ENCODE data around the gene YBX1.
A peak's percentile ranks its signal among the peaks of the same experiment; 100 is the strongest.
"Not testable (repeated sequence)": the region's sequence is repeated elsewhere in the genome, so short reads cannot be mapped to it uniquely, and the experiment has no call there.

The YBX1 gene

GRCh38 chr1:42681741-42682483 is at the start of gene YBX1:
TSS of gene YBX1 (plus strand) at chr1:42682418. CDS start at chr1:42682566, 148 bp downstream.
- peak; percentile 98 for DNase-seq

GRCh38 chr1:42639116-42639515 is 43.1 kb upstream of the YBX1 start:
- DNase-seq: no peak

- no peak for DNase-seq
These were observed 36.2 kb upstream of the YBX1 start for GRCh38 chr1:42646056-42646455.

GRCh38 chr1:42657201-42657600 is 25.0 kb upstream of the YBX1 start:
- DNase-seq: no peak

DNA sequence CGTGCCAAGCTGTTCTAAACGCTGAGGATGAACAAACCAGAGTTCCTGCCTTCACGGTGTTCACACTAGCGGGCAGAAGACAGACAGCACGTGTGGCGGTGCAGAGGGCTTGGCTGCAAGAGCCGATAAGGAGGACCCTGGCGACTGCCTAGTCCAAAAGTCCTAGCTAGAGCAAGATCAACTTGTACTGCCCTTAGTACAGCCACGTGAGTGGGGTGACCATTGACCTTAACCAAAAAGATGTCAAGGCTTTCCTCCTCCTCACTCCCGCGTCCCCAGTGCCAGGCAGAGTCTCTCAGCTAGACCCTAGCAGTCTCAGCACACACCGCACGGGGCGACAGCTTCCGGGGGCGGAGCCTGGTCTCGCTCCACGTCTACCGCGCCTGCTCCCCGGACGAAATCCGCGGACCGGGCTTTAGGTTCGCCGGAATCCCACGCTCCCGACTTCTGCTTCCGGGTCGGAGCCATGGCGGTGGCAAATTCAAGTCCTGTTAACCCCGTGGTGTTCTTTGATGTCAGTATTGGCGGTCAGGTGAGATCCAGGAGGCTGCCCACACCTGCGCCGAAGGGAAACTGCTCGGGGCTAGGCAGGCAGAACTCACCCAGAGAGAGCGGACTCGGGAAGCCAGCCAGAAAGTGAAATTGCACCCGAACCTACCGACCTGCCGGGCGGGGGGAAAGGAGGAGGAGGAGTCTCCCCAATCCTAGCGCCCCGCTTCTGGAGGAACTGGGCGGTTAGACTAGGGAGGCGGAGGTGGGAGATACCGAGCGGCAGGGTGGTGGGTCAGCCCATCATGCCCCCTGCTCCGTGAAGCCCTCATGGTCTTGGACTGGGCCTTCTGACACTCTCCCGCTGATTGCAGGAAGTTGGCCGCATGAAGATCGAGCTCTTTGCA is 24.0 kb upstream of the YBX1 start, which contains the start of gene PPIH:
Gene PPIH (plus strand): TSS at position 443 of the 896 bp plus-strand sequence. CDS start 24 bp downstream, at position 467.
- peak; percentile 86 for DNase-seq

DNA sequence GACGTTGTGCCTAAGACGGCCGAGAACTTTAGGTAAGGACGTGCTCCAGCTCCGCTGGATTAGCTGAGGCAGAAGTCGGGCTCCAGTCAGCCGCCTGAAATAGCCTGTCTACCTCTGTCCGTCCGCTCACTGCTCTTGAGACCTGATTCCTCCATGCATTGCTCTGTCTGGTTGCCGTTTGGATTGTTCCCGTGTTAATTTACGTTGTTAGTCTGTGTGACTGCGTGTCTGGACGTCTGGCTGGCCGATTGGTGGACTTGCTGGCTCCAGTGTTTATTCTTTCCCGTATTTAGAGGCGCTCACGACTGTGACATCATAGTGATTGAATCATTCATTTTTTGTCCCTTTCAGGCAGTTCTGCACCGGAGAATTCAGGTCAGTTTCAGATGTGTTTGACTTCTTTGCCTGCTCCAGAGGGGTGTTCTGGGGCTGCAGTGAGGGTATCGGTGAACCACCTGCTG is 23.3 kb upstream of the YBX1 start:
- no peak for DNase-seq

DNA sequence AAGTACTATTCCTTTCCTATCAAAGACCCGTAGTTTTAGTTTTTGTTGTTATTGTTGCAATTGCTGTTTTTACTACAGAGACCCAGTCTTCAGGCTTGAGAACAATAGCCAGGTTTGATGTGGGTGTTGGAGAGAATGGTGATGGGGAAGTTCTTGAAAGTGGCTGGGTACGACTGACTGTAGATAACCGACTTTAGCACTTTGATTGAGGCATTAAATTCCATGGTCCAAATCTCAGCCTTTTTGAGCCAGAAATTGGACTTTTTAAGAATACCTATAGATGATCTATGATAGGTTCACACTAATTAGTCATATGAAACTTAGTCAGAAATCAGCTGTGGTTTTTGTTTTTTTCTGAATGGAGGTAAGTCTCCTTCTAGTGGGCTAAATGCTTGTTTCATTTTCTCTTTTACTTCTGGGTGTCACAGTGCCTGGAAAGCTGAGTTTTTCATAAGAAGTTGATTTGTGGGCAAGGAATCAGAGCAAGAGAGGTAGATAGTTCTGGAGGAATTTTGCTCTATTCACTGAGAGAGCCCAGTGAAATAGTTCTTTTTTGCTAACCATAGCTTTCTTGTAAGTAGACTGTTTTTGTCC is 21.2 kb upstream of the YBX1 start:
- DNase-seq: no peak

- no peak for DNase-seq
These were observed 12.3 kb upstream of the YBX1 start for GRCh38 chr1:42669936-42670335.

DNA sequence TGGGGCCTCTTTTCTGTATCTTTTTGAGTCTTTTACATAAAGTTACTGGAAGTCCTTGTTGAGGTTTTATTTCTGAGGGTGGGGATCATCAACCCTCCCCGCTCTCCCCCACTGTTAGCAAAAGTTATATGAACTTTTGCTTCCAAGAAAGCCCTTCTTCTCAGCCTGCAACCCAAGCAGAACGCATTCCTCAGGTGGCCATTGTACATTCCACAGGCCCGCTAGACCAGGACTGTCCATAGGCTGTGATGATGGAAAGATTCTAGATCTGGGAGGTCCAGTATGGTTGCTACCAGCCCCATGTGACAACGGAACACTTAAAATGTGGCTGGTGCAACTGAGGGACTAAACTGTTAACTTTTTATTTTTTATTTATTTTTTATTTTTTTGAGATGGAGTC is 11.8 kb upstream of the YBX1 start:
- DNase-seq: no peak

DNA sequence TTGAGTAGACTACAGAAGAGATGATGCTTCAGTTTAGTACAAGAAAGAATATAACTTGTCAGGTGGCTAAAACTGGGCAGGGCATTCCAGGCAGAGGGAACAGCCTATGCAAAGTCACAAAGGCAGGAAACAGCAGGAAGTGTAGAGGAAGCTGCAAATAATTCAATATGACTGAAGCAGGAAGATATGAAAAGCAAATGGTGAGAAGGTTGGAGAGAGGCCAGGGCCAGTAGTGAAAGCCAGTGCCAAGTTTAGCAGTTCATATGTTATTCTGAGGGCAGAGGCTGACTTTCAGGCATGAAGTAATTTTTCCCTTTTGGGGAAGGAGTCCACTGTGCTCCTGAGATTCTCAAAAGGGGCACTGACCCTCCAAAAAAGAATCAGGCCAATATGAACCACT is 8.0 kb upstream of the YBX1 start:
- no peak for DNase-seq

DNA sequence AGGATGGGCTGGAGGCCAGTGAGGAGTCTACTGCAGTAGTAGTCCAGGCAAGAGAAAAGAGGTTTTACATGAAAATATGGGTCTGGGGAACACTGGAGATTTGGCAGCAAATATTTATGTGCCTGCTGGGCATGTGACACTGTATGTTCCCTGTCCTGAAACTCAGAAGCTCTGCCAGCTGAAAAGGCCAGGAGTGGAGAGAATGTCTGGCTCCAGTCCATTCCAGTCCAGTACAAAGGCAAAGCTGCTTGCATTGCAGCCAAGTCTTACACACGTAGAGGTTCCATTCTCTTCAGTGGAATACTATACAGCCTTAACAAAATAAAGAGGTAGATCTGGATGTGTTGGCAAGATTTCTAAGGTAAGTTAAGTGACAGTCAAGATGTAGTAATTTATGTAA is 7.5 kb upstream of the YBX1 start:
- DNase-seq: no peak

DNA sequence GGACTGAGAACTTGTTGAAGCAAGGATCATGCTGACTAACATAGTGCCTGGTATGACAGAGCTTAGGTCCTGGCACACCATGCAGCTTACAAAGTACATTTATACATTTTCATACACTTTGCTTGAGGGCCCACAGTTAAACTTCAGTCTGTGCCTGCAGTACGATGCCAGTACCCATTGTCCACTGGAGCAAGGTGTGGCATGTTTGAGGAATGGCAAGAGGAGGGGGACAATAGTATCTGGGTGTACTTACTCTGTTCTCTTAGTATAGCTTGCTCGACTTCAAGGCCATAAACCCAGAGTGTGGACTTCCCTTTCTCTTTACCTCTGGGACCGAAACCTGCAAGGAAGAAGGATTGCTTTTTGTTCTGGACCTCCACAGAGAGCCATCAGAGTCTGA is 6.8 kb upstream of the YBX1 start:
- DNase-seq: no peak

GRCh38 chr1:42676534-42677087 is 5.6 kb upstream of the YBX1 start:
- DNase-seq: no peak

- no peak for DNase-seq
These were observed 2.7 kb upstream of the YBX1 start for GRCh38 chr1:42679364-42679983.

- DNase-seq: no peak
These were observed 2.2 kb upstream of the YBX1 start for GRCh38 chr1:42680055-42680454.

DNA sequence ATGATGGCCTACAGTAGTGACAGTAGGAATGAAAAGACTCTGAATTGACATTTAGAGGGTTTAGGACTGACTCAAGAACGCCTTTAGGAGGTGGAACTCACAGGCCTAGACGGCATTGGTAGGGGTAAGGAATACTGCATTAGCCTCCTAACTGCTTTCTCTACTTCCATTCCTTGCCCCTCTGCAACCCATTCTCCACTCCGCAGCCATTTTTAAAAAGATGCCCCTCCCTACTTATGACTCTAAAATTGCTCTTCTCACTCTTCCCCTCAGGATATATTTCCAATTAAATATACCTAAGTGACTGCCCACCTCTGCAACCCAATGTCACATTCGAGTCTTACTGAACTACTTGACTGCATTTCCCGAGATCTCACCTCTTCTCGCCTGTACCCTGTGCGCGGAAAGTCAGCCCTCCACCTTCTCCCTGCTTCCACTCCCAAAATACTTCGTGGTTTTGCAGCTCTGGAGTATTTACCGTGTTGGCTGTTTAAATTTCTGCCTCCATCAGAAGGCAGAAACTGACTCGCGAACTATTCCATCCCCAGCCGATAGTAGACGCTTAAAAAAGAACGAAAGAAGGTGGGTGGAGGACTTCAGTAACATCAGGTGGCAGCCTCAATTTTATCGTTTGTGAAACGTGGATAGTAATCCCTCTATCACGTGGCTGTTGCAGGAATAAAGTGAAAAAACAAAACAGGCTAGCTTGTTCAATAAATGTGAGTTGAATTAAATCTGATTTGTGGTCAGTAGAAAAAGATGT is 1.1 kb upstream of the YBX1 start:
- no peak for DNase-seq

DNA sequence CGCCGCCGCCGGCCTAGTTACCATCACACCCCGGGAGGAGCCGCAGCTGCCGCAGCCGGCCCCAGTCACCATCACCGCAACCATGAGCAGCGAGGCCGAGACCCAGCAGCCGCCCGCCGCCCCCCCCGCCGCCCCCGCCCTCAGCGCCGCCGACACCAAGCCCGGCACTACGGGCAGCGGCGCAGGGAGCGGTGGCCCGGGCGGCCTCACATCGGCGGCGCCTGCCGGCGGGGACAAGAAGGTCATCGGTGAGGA is 193 bp downstream of the YBX1 start:
- not testable (repeated sequence) for DNase-seq

- DNase-seq: no peak
These were observed 717 bp downstream of the YBX1 start for GRCh38 chr1:42682739-42683531.

DNA sequence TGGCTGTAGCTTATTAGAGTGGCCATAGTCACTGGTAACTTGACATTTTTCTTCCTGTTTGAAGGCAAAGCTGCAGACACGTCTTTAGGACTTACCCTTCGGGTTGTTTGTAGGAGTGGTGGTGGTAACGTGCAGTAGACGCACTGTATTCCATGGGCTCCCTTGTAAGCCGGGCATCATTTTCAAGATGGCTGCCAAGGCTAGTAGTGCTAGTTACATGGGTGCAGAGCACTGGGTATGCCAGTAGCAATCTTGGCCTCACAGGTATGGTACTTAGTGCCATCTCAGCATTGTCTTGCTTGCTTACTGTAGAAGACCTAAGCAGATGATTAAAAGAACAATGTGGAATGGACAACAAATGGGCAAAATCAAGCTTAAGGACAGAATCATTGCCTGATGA is 1.9 kb downstream of the YBX1 start:
- DNase-seq: no peak

DNA sequence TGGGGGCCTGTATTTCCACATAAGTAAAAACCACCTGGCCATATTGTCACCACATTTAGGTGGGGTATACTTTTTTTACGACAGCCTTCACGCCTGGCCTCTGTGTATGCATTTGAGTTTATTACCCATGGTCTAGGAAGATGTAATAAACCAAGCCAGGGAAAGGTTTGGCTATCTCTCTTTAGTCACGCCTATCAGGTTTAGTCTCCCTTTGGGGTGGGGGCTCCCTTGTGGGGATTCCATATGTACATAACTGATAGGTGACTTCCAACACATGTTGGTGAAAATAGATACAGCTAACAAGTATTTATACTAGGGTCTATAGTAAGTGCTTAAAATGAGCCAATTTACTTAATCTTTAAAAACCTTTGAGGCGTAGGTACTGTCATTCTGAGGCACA is 4.2 kb downstream of the YBX1 start:
- DNase-seq: no peak

- DNase-seq: no peak
These were observed 7.7 kb downstream of the YBX1 start for GRCh38 chr1:42689912-42690311.

Measured in KG1 (cell line).